IMR-90 (cell line): ENCODE results near the gene ATP2B1. TPM values are rescaled to one million over a fixed set of nuclear protein-coding genes. Genes with fewer than 3 reads are reported as not detected.

Source experiments
- ATAC-seq: fragments of 200-7000 bp; cut with Tn5 transposase; 2 replicates; pipeline ENCODE4 v1.9.1; 2020; ENCODE audit warnings: low read depth, mild to moderate bottlenecking, moderate library complexity
- BruUV-seq: library from RNA; stranded (reverse); fragments of 400-500 nt; replicated peaks from 2 replicates; lab custom pipeline; 2021; lab: Mats Ljungman, UMichigan
- CTCF ChIA-PET: fragments of 300-600 bp; formaldehyde crosslinking; extraction: SDS; loops from one replicate; lab custom pipeline; 2021; ENCODE audit warnings: antibody characterized with exemption; lab: Yijun Ruan, JAX
- POLR2A ChIA-PET: fragments of 300-600 bp; sonication (Branson Sonifier 250); formaldehyde crosslinking; loops from one replicate; lab custom pipeline; 2022; ENCODE audit warnings: antibody characterized with exemption; ENCODE audit not compliant: unreplicated experiment; lab: Charles Lee
- DNase-seq: peaks from one replicate; pipeline ENCODE4 v3.0.0; 2013
- H2AFZ ChIP-seq: replicated peaks from 2 replicates; pipeline ENCODE3; 2013; ENCODE audit warnings: low read length, mild to moderate bottlenecking; ENCODE audit not compliant: poor library complexity
- H2AK5ac ChIP-seq: 2 replicates; pipeline ENCODE4 v1.6.1; 2013; ENCODE audit warnings: low read depth, low read length, inconsistent platforms
- H2AK9ac ChIP-seq: replicated peaks from 2 replicates; pipeline ENCODE3; 2013; ENCODE audit warnings: mild to moderate bottlenecking, low read depth, low read length, moderate library complexity; ENCODE audit not compliant: poor library complexity
- H2BK120ac ChIP-seq: 2 replicates; pipeline ENCODE4 v1.6.1; 2013; ENCODE audit warnings: low read depth, low read length, inconsistent platforms
- H2BK15ac ChIP-seq: 3 replicates; pipeline ENCODE4 v1.6.1; 2013; ENCODE audit warnings: low read depth, low read length, inconsistent platforms
- H2BK20ac ChIP-seq: 2 replicates; pipeline ENCODE4 v1.6.1; 2013; ENCODE audit warnings: low read depth, mild to moderate bottlenecking, inconsistent platforms, low read length, moderate library complexity
- H2BK5ac ChIP-seq: 2 replicates; pipeline ENCODE4 v1.6.1; 2013; ENCODE audit warnings: mild to moderate bottlenecking, low read depth, low read length, inconsistent platforms; ENCODE audit not compliant: poor library complexity, severe bottlenecking
- H3K14ac ChIP-seq: replicated peaks from 2 replicates; pipeline ENCODE4 v1.6.1; 2013; ENCODE audit warnings: low read depth, low read length, inconsistent platforms
- H3K18ac ChIP-seq: 2 replicates; pipeline ENCODE4 v1.6.1; 2013; ENCODE audit warnings: low read depth, low read length, control low read depth
- H3K23ac ChIP-seq: 2 replicates; pipeline ENCODE4 v1.6.1; 2013; ENCODE audit warnings: low read depth, low read length, inconsistent platforms
- H3K27ac ChIP-seq: 2 replicates; pipeline ENCODE4 v1.5.1; 2013; ENCODE audit warnings: mild to moderate bottlenecking, control low read depth, low read length; ENCODE audit not compliant: insufficient read depth
- H3K27me3 ChIP-seq: 2 replicates; pipeline ENCODE4 v1.6.1; 2013; ENCODE audit warnings: low read length; ENCODE audit not compliant: control insufficient read depth, insufficient read depth
- H3K36me3 ChIP-seq: 2 replicates; pipeline ENCODE4 v1.6.1; 2013; ENCODE audit warnings: low read length, mixed read lengths; ENCODE audit not compliant: control insufficient read depth, insufficient read depth
- H3K4ac ChIP-seq: 2 replicates; pipeline ENCODE4 v1.6.1; 2013; ENCODE audit warnings: low read depth, low read length, inconsistent platforms
- H3K4me1 ChIP-seq: 2 replicates; pipeline ENCODE4 v1.6.1; 2013; ENCODE audit warnings: low read length, mixed read lengths; ENCODE audit not compliant: control insufficient read depth, insufficient read depth
- H3K4me2 ChIP-seq: 2 replicates; pipeline ENCODE4 v1.6.1; 2013; ENCODE audit warnings: low read depth, mild to moderate bottlenecking, control low read depth, low read length, moderate library complexity
- H3K4me3 ChIP-seq: 2 replicates; pipeline ENCODE4 v1.5.1; 2013; ENCODE audit warnings: low read depth, mild to moderate bottlenecking, control low read depth, low read length, moderate library complexity; ENCODE audit not compliant: insufficient read depth
- H3K56ac ChIP-seq: 2 replicates; pipeline ENCODE4 v1.6.1; 2013; ENCODE audit warnings: low read length, inconsistent platforms; ENCODE audit not compliant: insufficient read depth; ENCODE audit errors: extremely low read depth
- H3K79me1 ChIP-seq, 2 experiments: 2 replicates each; pipeline ENCODE4 v1.6.1; 2013; ENCODE audit warnings: low read length in 2 of 2, inconsistent platforms in 1 of 2, low read depth in 1 of 2
- H3K9ac ChIP-seq: 2 replicates; pipeline ENCODE4 v1.6.1; 2013; ENCODE audit warnings: low read depth, low read length, control low read depth
- H3K9me1 ChIP-seq: 2 replicates; pipeline ENCODE4 v1.6.1; 2013; ENCODE audit warnings: low read length, inconsistent platforms; ENCODE audit not compliant: insufficient read depth
- H3K9me3 ChIP-seq: 2 replicates; pipeline ENCODE4 v1.6.1; 2013; ENCODE audit warnings: low read length; ENCODE audit not compliant: control insufficient read depth, insufficient read depth
- H4K20me1 ChIP-seq: 2 replicates; pipeline ENCODE4 v1.6.1; 2013; ENCODE audit warnings: low read length, inconsistent platforms; ENCODE audit not compliant: insufficient read depth
- H4K5ac ChIP-seq: 2 replicates; pipeline ENCODE4 v1.6.1; 2013; ENCODE audit warnings: mild to moderate bottlenecking, low read depth, low read length, control low read depth
- H4K8ac ChIP-seq, 2 experiments: 2 replicates each; pipeline ENCODE4 v1.6.1; 2013; ENCODE audit warnings: low read depth in 2 of 2, low read length in 2 of 2, control low read depth in 1 of 2, inconsistent platforms in 1 of 2
- H4K91ac ChIP-seq: 2 replicates; pipeline ENCODE4 v1.6.1; 2013; ENCODE audit warnings: low read depth, low read length, inconsistent platforms; ENCODE audit not compliant: insufficient read depth
- CHD1 ChIP-seq: IDR thresholded peaks from 2 replicates; pipeline ENCODE4 v1.6.1; 2012; ENCODE audit warnings: low read depth, low read length, improper control_type of control experiment
- MXI1 ChIP-seq: IDR thresholded peaks from 2 replicates; pipeline ENCODE4 v1.6.1; 2012; ENCODE audit warnings: low read depth, mild to moderate bottlenecking, low read length, moderate library complexity, borderline replicate concordance
- RAD21 ChIP-seq: IDR thresholded peaks from 2 replicates; pipeline ENCODE4 v1.6.1; 2012; ENCODE audit warnings: low read length, improper control_type of control experiment
- WGBS, 2 experiments: methylation state at CpG; one replicate each; pipeline versions ENCODE4 v1.1.5 to v1.1.7; 2013; ENCODE audit warnings: missing lambda C conversion rate in 2 of 2; ENCODE audit not compliant: insufficient read length in 1 of 2; ENCODE audit errors: extremely low coverage in 2 of 2; 5-methylcytosine and 5-hydroxymethylcytosine counted together
- dilution Hi-C: fragments of 300-500 bp; cut with HindIII; formaldehyde crosslinking; loops from one replicate; pipeline ENCODE4 v1.14.3; 2018; ENCODE audit warnings: low sequenced_read_pairs; ENCODE audit not compliant: unreplicated experiment
- in situ Hi-C: fragments of 300-500 bp; cut with MboI; formaldehyde crosslinking; loops from 3 replicates; pipeline ENCODE4 v1.14.3; 2019; ENCODE audit warnings: low sequenced_read_pairs, inconsistent platforms, mixed read lengths
- intact Hi-C: fragments of 100-400 bp; cut with micrococcal nuclease; formaldehyde crosslinking; loops from 2 replicates; pipeline ENCODE4 v1.10.0; 2022
- polyA plus RNA-seq, 3 experiments: library from polyadenylated mRNA; depleted of rRNA; stranded (reverse); fragments of >200 nt; gene quantifications; 2 replicates each; pipeline ENCODE4 v1.2.3, GENCODE V29; 2012; ENCODE audit warnings: low replicate concordance in 1 of 3
- total RNA-seq: library from RNA; depleted of rRNA; stranded (reverse); fragments of >200 nt; gene quantifications from 2 replicates; pipeline ENCODE4 v1.2.3, GENCODE V29; 2012

Gene ATP2B1
- total and polyA plus RNA-seq, 2 of the 4 experiments (the other 2 are of a cell fraction): 9.9 to 32.6 TPM

GRCh38 chr12:89706551-89706950 lies 2.1 kb downstream of the ATP2B1 start:
- H3K27me3 ChIP-seq: no peaks in the 10 kb centered on the region

More at GRCh38 chr12:89706551-89706950, 2.1 kb downstream of the ATP2B1 start:
- Histone ChIP-seq H3K18ac (no peak overlapping the region), H3K4ac (no peak overlapping the region), H3K36me3 (no peaks in the 10 kb centered on the region), H4K8ac (0 out of 4 replicates have a peak overlapping the region, but pooled peaks of 1 of the 2 experiments have one; percentile 0), H2BK15ac (no peak overlapping the region), H2BK120ac (no peak overlapping the region), H2AFZ (no peak overlapping the region), H3K79me1 (peaks cover 10 to 35% of the 10 kb centered on the region in 2 experiments; a peak in 3 of 4 replicates), H4K20me1 (peaks cover 49% of the 10 kb centered on the region), H3K4me1 (no peaks in the 10 kb centered on the region), H3K9ac (no peak overlapping the region), H4K5ac (no peak overlapping the region), H2BK20ac (no peak overlapping the region), H3K27ac (no peak overlapping the region), H2BK5ac (no peak overlapping the region), H3K56ac (no peak overlapping the region), H2AK9ac (no peak overlapping the region), H3K9me3 (no peaks in the 10 kb centered on the region), H3K4me3 (no peak overlapping the region), H3K4me2 (peak overlapping the region; percentile 82; the same call in 1 of the 2 replicates), H3K9me1 (peaks cover 3% of the 10 kb centered on the region; the same call in 1 of the 2 replicates), H4K91ac (no peak overlapping the region), H3K14ac (0 out of 2 replicates have a peak overlapping the region, but pooled peaks have one; percentile 9), H2AK5ac (no peak overlapping the region), H3K23ac (peak overlapping the region; percentile 16; the same call in 1 of the 2 replicates)
- intact Hi-C loops: loop anchor here (5.0 to 10.0 kb wide), 4 partner anchors 296 to 1146 kb away; no protein-coding TSS in a partner anchor
- no CpG with 5 or more reads among the region's 7 CpGs for WGBS, 2 experiments
- in situ Hi-C loops: loop anchor here (10.0 kb wide), 1 partner anchor 162 kb away; no protein-coding TSS in a partner anchor
- ChIA-PET CTCF (interaction anchor here (0.6 to 1.5 kb wide), 3 partner anchors 16 to 264 kb away, joined by 3 to 5 read pairs (median 4); no protein-coding TSS in a partner anchor), POLR2A (no interaction called here)
- ATAC-seq: no peak
- dilution Hi-C loops: no loop called here
- DNase-seq: no peak
- BruUV-seq: no TSS peak
- no peak for TF ChIP-seq CHD1
- no peak for TF ChIP-seq RAD21
- TF ChIP-seq MXI1: 0 out of 2 replicates have a peak, but pooled peaks have one; percentile 12
